Measurements from ENCODE around the gene SH3PXD2A. TPM values are rescaled to one million over a fixed set of nuclear protein-coding genes. Genes with fewer than 3 reads are reported as not detected.
"Not testable (repeated sequence)": the region's sequence is repeated elsewhere in the genome, so short reads cannot be mapped to it uniquely, and the experiment has no call there.

Gene SH3PXD2A
- total and polyA plus RNA-seq, 10 of the 15 experiments (the other 5 are each of a cell fraction or from before 2014, with no cell fraction given) = 0.63 to 14.0 (median 4.4) TPM

DNA sequence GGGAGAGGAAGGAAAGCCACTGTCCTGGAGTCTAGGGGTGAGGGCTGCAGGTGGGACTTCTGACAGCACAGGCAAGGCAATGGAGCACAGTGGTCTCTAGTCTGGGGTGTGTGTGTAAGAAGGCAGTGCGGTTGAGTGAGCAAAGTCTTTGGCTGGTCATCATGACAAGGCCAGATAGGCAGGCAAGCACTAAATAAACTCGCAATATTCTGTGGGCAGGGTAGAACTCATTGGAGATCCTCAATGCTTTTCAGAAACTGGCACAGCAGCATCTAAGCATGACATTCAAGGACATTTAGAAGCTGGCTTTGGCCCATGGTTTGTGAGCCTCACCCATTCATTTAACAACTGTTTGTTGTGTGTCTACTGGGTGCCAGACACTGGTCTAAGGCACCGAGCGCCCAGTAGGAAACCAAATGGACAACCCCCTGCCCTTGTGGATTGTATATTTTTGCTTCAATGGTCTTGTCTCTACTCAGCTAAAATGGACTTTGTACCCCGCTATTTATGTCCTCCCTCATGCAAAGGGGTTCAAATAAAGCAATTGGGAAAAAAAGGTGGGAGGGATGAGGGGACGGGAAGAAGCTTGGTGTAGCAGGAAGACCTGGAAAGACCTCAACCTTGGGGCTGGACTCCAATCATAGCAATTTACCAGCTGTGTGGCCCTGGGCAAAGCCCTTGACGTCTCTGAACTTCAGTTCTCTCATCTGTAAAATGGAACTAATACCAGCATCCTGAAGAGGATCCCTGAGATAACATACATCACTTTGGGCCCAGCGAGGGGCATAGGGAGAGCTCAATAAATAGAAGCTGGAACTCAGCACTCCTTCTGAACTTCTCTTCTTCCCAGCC, 245.9 kb downstream of the SH3PXD2A start (continued):
- no peak for TF ChIP-seq BACH1 (IDR thresholded peaks at IDR 0.05; ENCODE audit: borderline replicate concordance)
- no peak for TF ChIP-seq NBN (IDR thresholded peaks at IDR 0.05)

GRCh38 chr10:103608056-103608455, 247.3 kb downstream of the SH3PXD2A start:
- CTCF ChIA-PET = interaction anchor here (2.9 kb wide), 1 partner anchor 79 kb away, joined by 16 read pairs; no protein-coding TSS in a partner anchor
- H3K79me2 ChIP-seq (ENCODE audit: control insufficient read depth, insufficient read depth, low read length); H3K9me3 ChIP-seq (replicated peaks; ENCODE audit: control insufficient read depth, insufficient read depth, low read length); ATAC-seq; H2AFZ ChIP-seq (ENCODE audit: control insufficient read depth, low read depth, low read length); RAD21 ChIA-PET (ENCODE audit: unreplicated experiment); POLR2A ChIA-PET; SMC1A ChIA-PET (ENCODE audit: uncharacterized antibody, unreplicated experiment); H3K4me1 ChIP-seq (ENCODE audit: control insufficient read depth, insufficient read depth, low read length); H3K4me2 ChIP-seq (ENCODE audit: control insufficient read depth, insufficient read depth); H3K27me3 ChIP-seq (replicated peaks in 1 of 2; ENCODE audit: control insufficient read depth in 2 of 2, insufficient read depth in 2 of 2, low read length in 1 of 2); H3K4me3 ChIP-seq; H3K27ac ChIP-seq (ENCODE audit: control insufficient read depth, insufficient read depth); DNase-seq (ENCODE audit: low read depth, low spot score); H3K9ac ChIP-seq (ENCODE audit: control insufficient read depth, insufficient read depth, low read length); H4K20me1 ChIP-seq (ENCODE audit: control insufficient read depth, insufficient read depth); BruUV-seq (replicated peaks); FAIRE-seq; intact Hi-C loops (cut with micrococcal nuclease; ENCODE audit: unreplicated experiment): not testable (repeated sequence)
- H3K36me3 ChIP-seq (ENCODE audit: control insufficient read depth in 2 of 2, insufficient read depth in 2 of 2, low read length in 1 of 2) = peaks cover 14 to 22% of the 10 kb centered on the region in 2 experiments; a peak in 3 of 4 replicates
- WGBS (ENCODE audit: insufficient coverage, insufficient replicate concordance, low lambda C conversion rate, missing lambda C conversion rate) = 83% methylated on average over 10 of the region's 11 CpGs
- in situ Hi-C loops (cut with MboI) = loop anchor here (10.0 kb wide), 1 partner anchor 77 kb away; no protein-coding TSS in a partner anchor

- CTCF ChIA-PET; H3K4me1 ChIP-seq (ENCODE audit: control insufficient read depth, insufficient read depth, low read length); ATAC-seq; RAD21 ChIA-PET (ENCODE audit: unreplicated experiment); H3K4me3 ChIP-seq; H3K9ac ChIP-seq (ENCODE audit: control insufficient read depth, insufficient read depth, low read length); H4K20me1 ChIP-seq (ENCODE audit: control insufficient read depth, insufficient read depth); intact Hi-C loops (cut with micrococcal nuclease; ENCODE audit: unreplicated experiment); SMC1A ChIA-PET (ENCODE audit: uncharacterized antibody, unreplicated experiment); H3K79me2 ChIP-seq (ENCODE audit: control insufficient read depth, insufficient read depth, low read length); H3K9me3 ChIP-seq (replicated peaks; ENCODE audit: control insufficient read depth, insufficient read depth, low read length); H3K4me2 ChIP-seq (ENCODE audit: control insufficient read depth, insufficient read depth); FAIRE-seq; H3K27ac ChIP-seq (ENCODE audit: control insufficient read depth, insufficient read depth); BruUV-seq (replicated peaks); POLR2A ChIA-PET; H2AFZ ChIP-seq (ENCODE audit: control insufficient read depth, low read depth, low read length); DNase-seq (ENCODE audit: low read depth, low spot score); H3K27me3 ChIP-seq (replicated peaks in 1 of 2; ENCODE audit: control insufficient read depth in 2 of 2, insufficient read depth in 2 of 2, low read length in 1 of 2): not testable (repeated sequence)
- peaks cover 10 to 17% of the 10 kb centered on the region in 2 experiments; a peak in 3 of 4 replicates for H3K36me3 ChIP-seq (ENCODE audit: control insufficient read depth in 2 of 2, insufficient read depth in 2 of 2, low read length in 1 of 2)
- WGBS (ENCODE audit: insufficient coverage, insufficient replicate concordance, low lambda C conversion rate, missing lambda C conversion rate) = 99% methylated on average over 23 of the region's 32 CpGs
- in situ Hi-C loops (cut with MboI) = loop anchor here (10.0 kb wide), 1 partner anchor 78 kb away; no protein-coding TSS in a partner anchor
Observed at GRCh38 chr10:103607051-103607450, 248.3 kb downstream of the SH3PXD2A start.

- ChIA-PET RAD21 (ENCODE audit: unreplicated experiment) (interaction anchor here (0.6 to 2.4 kb wide), 3 partner anchors 80 to 91 kb away, joined by 3 to 18 read pairs (median 9); no protein-coding TSS in a partner anchor), CTCF (interaction anchor here (0.9 to 2.9 kb wide), 6 partner anchors 77 to 106 kb away, joined by 3 to 61 read pairs (median 5); no protein-coding TSS in a partner anchor), SMC1A (ENCODE audit: uncharacterized antibody, unreplicated experiment) (interaction anchor here (0.6 to 2.1 kb wide), 3 partner anchors 81 to 104 kb away, joined by 3 to 19 read pairs (median 7); no protein-coding TSS in a partner anchor)
- H3K79me2 ChIP-seq (ENCODE audit: control insufficient read depth, insufficient read depth, low read length); H3K4me3 ChIP-seq; ATAC-seq; POLR2A ChIA-PET; intact Hi-C loops (cut with micrococcal nuclease; ENCODE audit: unreplicated experiment); H2AFZ ChIP-seq (ENCODE audit: control insufficient read depth, low read depth, low read length); H3K4me1 ChIP-seq (ENCODE audit: control insufficient read depth, insufficient read depth, low read length); H3K9ac ChIP-seq (ENCODE audit: control insufficient read depth, insufficient read depth, low read length); H3K4me2 ChIP-seq (ENCODE audit: control insufficient read depth, insufficient read depth); FAIRE-seq; BruUV-seq (replicated peaks); H3K9me3 ChIP-seq (replicated peaks; ENCODE audit: control insufficient read depth, insufficient read depth, low read length); H3K27me3 ChIP-seq (replicated peaks in 1 of 2; ENCODE audit: control insufficient read depth in 2 of 2, insufficient read depth in 2 of 2, low read length in 1 of 2); H4K20me1 ChIP-seq (ENCODE audit: control insufficient read depth, insufficient read depth); H3K27ac ChIP-seq (ENCODE audit: control insufficient read depth, insufficient read depth); DNase-seq (ENCODE audit: low read depth, low spot score): not testable (repeated sequence)
- peaks cover 8 to 11% of the 10 kb centered on the region in 2 experiments; a peak in 3 of 4 replicates for H3K36me3 ChIP-seq (ENCODE audit: control insufficient read depth in 2 of 2, insufficient read depth in 2 of 2, low read length in 1 of 2)
- in situ Hi-C loops (cut with MboI) = loop anchor here (10.0 kb wide), 1 partner anchor 79 kb away; no protein-coding TSS in a partner anchor
- WGBS (ENCODE audit: insufficient coverage, insufficient replicate concordance, low lambda C conversion rate, missing lambda C conversion rate) = 38% methylated on average over 1 of the region's 1 CpG
Observed at GRCh38 chr10:103606097-103606438, 249.3 kb downstream of the SH3PXD2A start.

Data from GM12878 (cell line).